ENCODE measurements around the gene SUN1. TPM values are rescaled to one million over a fixed set of nuclear protein-coding genes. Genes with fewer than 3 reads are reported as not detected.
A peak's percentile ranks its signal among the peaks of the same experiment; 100 is the strongest.
"Not testable (repeated sequence)": the region's sequence is repeated elsewhere in the genome, so short reads cannot be mapped to it uniquely, and the experiment has no call there.

The SUN1 gene
- total RNA-seq, 1 donor from 2014 or later: 207 TPM

- no peak for ATAC-seq
- intact Hi-C loops (cut with DNase I): no loop called here
- no peak for DNase-seq (ENCODE audit: low spot score)
Measured at GRCh38 chr7:896346-897075, 64.2 kb downstream of the SUN1 start.

- intact Hi-C loops (cut with DNase I): no loop called here
- no peak for DNase-seq (ENCODE audit: low spot score)
- ATAC-seq: no peak
Measured at GRCh38 chr7:897086-897485, 64.8 kb downstream of the SUN1 start.

DNA sequence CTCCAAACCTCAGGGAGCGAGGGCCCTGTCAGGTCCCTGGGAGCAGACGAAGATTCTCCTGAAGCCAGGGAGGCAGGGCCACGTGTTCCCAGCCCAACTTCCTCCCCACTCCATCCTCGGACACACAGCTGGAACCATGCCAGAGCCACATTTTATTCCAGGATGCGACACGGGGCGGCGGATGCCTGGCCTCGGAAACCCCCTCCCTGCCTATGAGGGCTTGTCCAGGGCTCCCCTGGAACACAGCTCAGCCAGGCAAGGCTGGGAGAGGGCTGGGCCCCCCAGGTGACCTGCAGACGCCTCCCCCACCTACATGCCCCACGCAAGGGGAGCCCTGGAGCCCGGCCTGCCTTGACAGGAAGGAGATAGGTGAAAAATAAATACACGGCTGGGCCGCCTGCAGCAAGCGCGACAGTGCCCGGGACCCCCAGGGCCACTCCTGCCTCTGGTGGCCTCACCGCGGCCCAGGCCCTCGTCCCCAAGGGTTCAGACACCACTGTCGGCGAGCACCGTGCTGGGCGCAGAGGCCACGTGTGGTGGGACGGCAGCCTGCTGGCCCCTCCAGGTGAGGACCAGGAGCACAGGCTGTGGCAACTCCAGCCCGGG lies 65.6 kb downstream of the SUN1 start:
- no peak for ATAC-seq
- no peak for DNase-seq (ENCODE audit: low spot score)
- intact Hi-C loops (cut with DNase I): no loop called here

- DNase-seq (ENCODE audit: low spot score) (no peak), ATAC-seq (no peak)
- intact Hi-C loops (cut with DNase I): no loop called here
Measured at GRCh38 chr7:898460-898854, 66.2 kb downstream of the SUN1 start.

GRCh38 chr7:898855-899681 lies 66.8 kb downstream of the SUN1 start:
- ATAC-seq (no peak), DNase-seq (ENCODE audit: low spot score) (no peak)
- intact Hi-C loops (cut with DNase I): no loop called here

GRCh38 chr7:899806-900205 lies 67.5 kb downstream of the SUN1 start:
- ATAC-seq (no peak), DNase-seq (ENCODE audit: low spot score) (no peak)
- intact Hi-C loops (cut with DNase I): no loop called here

DNA sequence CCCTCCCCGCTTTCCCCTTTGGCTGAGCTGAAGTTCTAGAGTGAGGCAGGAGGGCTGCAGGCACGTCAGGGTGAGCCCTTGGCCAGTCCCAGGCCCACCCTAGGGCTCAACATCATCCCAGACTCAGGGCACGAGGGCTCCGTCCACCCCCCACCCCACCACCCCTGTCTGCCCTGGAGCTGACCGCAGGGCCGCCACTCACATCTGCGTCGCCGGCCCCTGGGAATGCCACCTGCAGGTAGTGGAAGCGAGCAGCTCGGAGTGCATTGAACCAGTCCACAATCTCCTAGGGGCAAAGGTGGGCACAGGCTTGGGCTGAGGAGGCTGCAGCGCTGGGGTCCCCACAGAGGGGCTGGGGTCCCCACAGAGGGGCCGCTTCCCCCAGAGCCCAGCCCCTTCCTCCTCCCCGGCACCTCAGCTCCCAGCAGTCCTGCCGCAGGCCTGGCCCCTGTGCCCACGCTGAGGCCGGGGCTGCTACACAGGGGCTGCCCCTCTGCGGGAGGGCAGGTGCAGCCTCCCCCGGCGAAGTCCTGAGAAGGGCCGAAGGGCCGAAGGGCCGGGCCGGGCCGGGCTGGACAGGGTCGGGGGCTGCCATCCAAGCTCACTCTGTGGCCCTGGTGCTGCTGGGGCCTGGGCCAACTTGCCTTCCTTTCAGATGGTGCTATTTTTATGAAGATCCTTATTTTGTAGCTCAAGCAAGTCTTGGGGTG lies 68.2 kb downstream of the SUN1 start:
- no peak for DNase-seq (ENCODE audit: low spot score)
- intact Hi-C loops (cut with DNase I): no loop called here
- ATAC-seq: no peak

GRCh38 chr7:901041-901387 lies 68.7 kb downstream of the SUN1 start:
- intact Hi-C loops (cut with DNase I): no loop called here
- DNase-seq (ENCODE audit: low spot score): no peak
- ATAC-seq: peak; percentile 36

GRCh38 chr7:901388-902154 lies 69.3 kb downstream of the SUN1 start:
- peak; percentile 87 for DNase-seq (ENCODE audit: low spot score)
- intact Hi-C loops (cut with DNase I): no loop called here
- peak; percentile 75 for ATAC-seq

GRCh38 chr7:902996-903395 lies 70.7 kb downstream of the SUN1 start:
- intact Hi-C loops (cut with DNase I): no loop called here
- no peak for ATAC-seq
- no peak for DNase-seq (ENCODE audit: low spot score)

GRCh38 chr7:903921-904755 lies 71.9 kb downstream of the SUN1 start:
- DNase-seq (ENCODE audit: low spot score) (no peak), ATAC-seq (no peak)
- intact Hi-C loops (cut with DNase I): no loop called here

DNA sequence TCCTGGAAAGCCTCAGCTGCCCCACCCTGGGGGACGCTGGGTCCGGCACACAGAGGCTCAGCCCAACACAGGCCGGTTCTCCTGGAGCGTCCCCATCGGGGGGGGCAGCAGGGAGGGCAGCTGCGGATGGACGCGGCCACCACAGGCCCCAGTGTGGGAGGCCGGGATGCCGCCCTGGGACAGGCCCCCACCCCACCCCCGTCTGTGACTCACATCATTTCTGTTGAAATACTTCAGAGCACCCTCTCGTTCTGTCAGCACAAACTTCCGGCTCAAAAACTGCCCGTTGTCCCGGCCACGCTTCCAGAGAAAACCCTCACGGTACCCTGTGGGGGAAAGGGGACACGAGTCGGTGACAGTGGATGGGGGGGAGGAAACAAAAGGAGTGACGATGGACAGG lies 72.6 kb downstream of the SUN1 start:
- ATAC-seq: no peak
- intact Hi-C loops (cut with DNase I): loop anchor here (5.0 kb wide), 1 partner anchor 47 kb away; the partner anchor contains the start of gene ADAP1
- no peak for DNase-seq (ENCODE audit: low spot score)

- intact Hi-C loops (cut with DNase I): loop anchor here (5.0 kb wide), 1 partner anchor 46 kb away; the partner anchor contains the start of gene ADAP1
- DNase-seq (ENCODE audit: low spot score) (no peak), ATAC-seq (no peak)
Measured at GRCh38 chr7:906776-907157, 74.5 kb downstream of the SUN1 start.

- peak; percentile 3 for ATAC-seq
- DNase-seq (ENCODE audit: low spot score): no peak
- intact Hi-C loops (cut with DNase I): loop anchor here (5.0 kb wide), 1 partner anchor 45 kb away; the partner anchor contains the start of gene ADAP1
Measured at GRCh38 chr7:907158-907980, 75.1 kb downstream of the SUN1 start.

DNA sequence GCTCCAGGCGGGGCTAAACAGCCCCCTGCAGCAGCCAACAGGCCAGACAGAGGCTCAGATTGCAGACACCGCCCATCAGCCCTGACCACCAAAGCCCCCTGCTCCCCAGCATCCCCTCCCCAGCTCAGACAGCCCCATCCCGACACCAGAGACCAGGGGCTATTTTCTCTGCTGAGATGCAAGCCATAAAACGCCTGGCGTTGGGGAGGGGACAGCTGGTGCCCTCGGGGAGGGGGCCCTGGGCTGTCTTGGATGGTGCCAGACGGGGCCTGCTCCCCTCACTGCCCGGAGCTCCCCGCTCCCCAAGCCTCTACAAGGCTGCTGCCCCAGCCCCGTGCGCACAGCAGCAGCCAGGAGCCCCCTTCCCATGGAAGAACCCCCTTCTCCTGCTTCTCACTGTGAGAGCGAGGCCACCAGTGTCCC lies 75.9 kb downstream of the SUN1 start:
- intact Hi-C loops (cut with DNase I): loop anchor here (5.0 kb wide), 1 partner anchor 44 kb away; the partner anchor contains the start of gene ADAP1

GRCh38 chr7:908591-909357 lies 76.5 kb downstream of the SUN1 start:
- DNase-seq (ENCODE audit: low spot score): not testable (repeated sequence)
- intact Hi-C loops (cut with DNase I): loop anchor here (5.0 kb wide), 1 partner anchor 44 kb away; the partner anchor contains the start of gene ADAP1
- peak; percentile 74 for ATAC-seq

More for the DNA sequence above, 75.9 kb downstream of the SUN1 start:
- ATAC-seq: no peak
- no peak for DNase-seq (ENCODE audit: low spot score)

Measured in sciatic nerve (tissue), 2 donors.